Thyroid gland (tissue), 4 donors: ENCODE results near the gene PCDHA1.

Experiments used
- POLR2A ChIP-seq, 2 donors: fragments of 450-650 bp; IDR thresholded peaks; one replicate each; pipeline ENCODE4 v1.6.1; 2017; ENCODE audit warnings: antibody characterized with exemption in 2 of 2, mild to moderate bottlenecking in 2 of 2, moderate library complexity in 1 of 2
- TF ChIP-seq, protein P1 (sequence below), 6 experiments: fragments of 200-600 bp in 3 of 6; fragments of 450-650 bp in 3 of 6; sonication (generic) in 3 of 6; IDR thresholded peaks; one replicate each; pipeline ENCODE4 v1.5.1; 2016 to 2019; ENCODE audit warnings: antibody characterized with exemption in 6 of 6, mild to moderate bottlenecking in 2 of 6, inconsistent platforms in 1 of 6, moderate library complexity in 1 of 6

DNA sequence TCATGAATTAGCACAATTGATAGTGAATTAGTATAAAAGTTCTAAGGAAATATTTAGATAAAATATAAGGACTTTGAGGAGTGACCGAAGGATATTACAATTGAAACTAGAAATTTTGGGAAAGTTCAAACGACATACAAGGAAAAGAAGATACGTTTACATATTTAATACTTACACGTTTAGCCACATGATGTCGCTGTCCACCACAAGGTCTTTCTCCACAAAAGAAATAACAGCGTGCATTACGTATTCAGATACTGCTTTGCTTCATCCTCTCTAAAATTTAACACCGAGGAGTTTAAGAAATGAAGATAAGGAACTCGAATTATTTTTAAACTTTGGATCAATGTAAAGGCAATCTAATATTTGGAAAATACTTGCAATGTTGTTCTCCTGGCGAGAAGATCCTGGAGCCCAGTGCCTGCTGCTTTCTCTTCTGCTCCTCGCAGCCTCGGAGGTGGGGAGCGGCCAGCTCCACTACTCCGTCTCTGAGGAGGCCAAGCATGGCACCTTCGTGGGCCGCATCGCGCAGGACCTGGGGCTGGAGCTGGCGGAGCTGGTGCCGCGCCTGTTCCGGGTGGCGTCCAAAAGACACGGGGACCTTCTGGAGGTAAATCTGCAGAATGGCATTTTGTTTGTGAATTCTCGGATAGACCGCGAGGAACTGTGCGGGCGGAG is 15.0 kb downstream of the PCDHA1 start, which contains the start of gene PCDHA3:
- TF ChIP-seq, protein P1, sequence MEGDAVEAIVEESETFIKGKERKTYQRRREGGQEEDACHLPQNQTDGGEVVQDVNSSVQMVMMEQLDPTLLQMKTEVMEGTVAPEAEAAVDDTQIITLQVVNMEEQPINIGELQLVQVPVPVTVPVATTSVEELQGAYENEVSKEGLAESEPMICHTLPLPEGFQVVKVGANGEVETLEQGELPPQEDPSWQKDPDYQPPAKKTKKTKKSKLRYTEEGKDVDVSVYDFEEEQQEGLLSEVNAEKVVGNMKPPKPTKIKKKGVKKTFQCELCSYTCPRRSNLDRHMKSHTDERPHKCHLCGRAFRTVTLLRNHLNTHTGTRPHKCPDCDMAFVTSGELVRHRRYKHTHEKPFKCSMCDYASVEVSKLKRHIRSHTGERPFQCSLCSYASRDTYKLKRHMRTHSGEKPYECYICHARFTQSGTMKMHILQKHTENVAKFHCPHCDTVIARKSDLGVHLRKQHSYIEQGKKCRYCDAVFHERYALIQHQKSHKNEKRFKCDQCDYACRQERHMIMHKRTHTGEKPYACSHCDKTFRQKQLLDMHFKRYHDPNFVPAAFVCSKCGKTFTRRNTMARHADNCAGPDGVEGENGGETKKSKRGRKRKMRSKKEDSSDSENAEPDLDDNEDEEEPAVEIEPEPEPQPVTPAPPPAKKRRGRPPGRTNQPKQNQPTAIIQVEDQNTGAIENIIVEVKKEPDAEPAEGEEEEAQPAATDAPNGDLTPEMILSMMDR (IDR thresholded peaks at IDR 0.05) = peak in 2 of 6 experiments; percentile 30 to 51
- no peak for TF ChIP-seq POLR2A (IDR thresholded peaks at IDR 0.05)
